LNCaP clone FGC (cell line): ENCODE measurements around the gene PTCSC3.

Experiments
- DNase-seq: peaks from one replicate; pipeline ENCODE4 v3.0.0-alpha.2; 2011; ENCODE audit warnings: low read depth
- H3K4me3 ChIP-seq: 2 replicates; pipeline ENCODE4 v1.5.1; 2011; ENCODE audit warnings: mild to moderate bottlenecking, low read depth, low read length, control low read depth
- TF ChIP-seq, protein P1 (sequence below): IDR thresholded peaks from 2 replicates; pipeline ENCODE4 v1.5.1; 2012; ENCODE audit warnings: mild to moderate bottlenecking; ENCODE audit not compliant: control insufficient read depth, insufficient read depth; ENCODE audit errors: extremely low read depth

The PTCSC3 gene

DNA sequence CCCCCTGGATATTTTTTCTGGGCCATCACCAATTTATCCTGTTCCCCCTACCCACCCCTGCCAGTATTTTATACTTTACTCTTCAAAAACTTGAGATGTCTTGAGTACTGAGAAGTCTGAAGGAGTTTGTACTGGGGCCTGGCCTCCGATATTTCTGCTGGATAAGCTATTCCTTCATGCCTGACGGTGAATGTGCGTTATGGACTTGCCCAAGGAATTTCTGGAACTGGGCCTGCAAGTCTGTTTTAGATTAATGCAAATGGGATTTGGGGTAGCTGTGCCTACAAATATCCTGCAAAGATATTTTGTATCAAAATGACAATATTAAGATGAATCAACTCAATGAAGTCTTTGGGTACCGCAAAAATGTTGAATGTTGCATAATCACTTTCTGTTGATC, at the start of gene PTCSC3:
TSS of gene PTCSC3 (minus strand) at position 199 of the 400 bp plus-strand sequence.
- H3K4me3 ChIP-seq = no peak within 1 kb of the TSS
- no peak for DNase-seq
- TF ChIP-seq, protein P1, sequence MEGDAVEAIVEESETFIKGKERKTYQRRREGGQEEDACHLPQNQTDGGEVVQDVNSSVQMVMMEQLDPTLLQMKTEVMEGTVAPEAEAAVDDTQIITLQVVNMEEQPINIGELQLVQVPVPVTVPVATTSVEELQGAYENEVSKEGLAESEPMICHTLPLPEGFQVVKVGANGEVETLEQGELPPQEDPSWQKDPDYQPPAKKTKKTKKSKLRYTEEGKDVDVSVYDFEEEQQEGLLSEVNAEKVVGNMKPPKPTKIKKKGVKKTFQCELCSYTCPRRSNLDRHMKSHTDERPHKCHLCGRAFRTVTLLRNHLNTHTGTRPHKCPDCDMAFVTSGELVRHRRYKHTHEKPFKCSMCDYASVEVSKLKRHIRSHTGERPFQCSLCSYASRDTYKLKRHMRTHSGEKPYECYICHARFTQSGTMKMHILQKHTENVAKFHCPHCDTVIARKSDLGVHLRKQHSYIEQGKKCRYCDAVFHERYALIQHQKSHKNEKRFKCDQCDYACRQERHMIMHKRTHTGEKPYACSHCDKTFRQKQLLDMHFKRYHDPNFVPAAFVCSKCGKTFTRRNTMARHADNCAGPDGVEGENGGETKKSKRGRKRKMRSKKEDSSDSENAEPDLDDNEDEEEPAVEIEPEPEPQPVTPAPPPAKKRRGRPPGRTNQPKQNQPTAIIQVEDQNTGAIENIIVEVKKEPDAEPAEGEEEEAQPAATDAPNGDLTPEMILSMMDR = no peak

DNA sequence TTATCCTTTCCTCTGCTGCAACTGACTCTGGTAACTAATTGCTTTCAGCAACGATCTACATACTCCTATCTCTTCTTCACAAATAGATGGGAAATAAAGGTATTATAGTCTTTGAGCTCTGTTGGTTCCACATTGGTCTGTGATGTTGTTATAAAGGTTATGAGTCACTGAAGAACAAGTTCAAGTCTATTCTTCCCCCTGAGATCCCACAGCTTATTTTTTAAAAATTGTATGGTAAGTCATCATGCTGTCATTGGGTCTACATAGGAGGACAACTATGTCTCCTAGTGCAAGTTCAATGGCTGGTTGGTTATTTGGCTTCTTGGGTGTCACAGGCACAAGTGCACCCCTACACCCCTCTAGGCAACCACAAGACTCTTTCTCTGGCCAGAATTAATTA, 49.6 kb upstream of the PTCSC3 start:
- H3K4me3 ChIP-seq = no peak overlapping the region
- DNase-seq = no peak
- TF ChIP-seq, protein P1 = no peak

DNA sequence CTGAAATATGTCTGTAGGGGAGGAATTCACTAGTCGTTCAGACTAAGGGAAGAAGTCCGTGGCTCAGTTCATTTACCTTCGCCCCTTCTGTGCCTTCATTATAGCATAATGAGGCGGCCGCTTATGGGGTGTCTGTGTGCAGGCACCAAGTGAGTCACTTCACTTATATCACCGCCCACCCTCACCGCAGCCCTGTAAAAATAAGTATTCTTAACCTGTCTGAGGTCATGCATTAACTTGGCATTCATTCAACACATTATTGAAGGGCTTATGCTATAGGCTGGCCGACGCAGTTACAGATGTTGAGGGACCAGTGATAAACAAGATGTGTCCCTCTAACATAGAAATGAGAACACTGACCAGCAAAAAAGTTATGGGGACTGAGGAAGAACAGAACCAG, 47.7 kb upstream of the PTCSC3 start:
- TF ChIP-seq, protein P1 = no peak
- no peak overlapping the region for H3K4me3 ChIP-seq
- DNase-seq = no peak

DNA sequence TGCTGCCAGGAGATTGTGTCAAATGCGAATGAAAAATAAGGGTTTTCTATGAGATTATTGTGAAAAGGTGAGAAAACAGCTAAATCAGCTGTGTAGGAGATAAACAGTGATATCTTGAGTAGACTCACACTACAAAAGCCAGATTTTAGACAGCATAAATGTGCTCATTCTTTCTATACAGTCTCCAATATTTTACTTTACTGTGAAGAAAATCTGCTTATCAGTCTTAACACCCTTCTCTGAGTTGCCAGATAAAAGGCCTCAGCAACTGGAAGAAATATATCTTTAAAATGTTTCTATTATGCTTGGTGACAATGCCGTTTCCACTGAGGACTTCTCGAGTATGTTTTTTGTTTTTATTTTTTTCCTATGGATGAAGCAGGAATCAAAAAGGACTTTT, 47.0 kb upstream of the PTCSC3 start:
- DNase-seq = no peak
- TF ChIP-seq, protein P1 = no peak
- H3K4me3 ChIP-seq = no peak overlapping the region

DNA sequence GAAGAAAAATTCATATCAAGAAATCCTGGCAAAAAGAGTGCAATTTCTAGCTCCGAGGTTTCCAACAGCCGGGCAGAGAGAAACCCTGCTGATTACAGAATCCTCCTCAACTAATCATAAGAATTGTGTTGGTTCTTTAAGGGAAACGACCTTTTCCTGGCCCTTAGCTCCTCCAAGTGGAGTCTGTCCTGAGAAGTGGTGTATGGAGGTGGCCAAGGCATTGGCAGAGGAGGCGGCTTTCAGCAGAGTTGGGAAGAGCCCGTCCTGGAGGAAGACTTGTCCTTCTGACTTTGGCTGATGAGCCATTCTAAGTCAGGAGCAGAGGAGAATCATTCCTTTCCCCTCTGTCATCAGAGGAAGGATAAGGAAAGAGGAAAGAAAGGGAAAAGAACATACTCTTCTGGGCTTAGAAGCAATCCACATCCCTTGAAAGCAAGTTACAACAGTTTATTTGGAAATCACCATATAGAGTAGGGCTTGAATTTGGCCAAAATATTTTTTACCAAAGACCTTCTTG, 46.5 kb upstream of the PTCSC3 start:
- TF ChIP-seq, protein P1 = no peak
- no peak for DNase-seq
- no peak overlapping the region for H3K4me3 ChIP-seq

DNA sequence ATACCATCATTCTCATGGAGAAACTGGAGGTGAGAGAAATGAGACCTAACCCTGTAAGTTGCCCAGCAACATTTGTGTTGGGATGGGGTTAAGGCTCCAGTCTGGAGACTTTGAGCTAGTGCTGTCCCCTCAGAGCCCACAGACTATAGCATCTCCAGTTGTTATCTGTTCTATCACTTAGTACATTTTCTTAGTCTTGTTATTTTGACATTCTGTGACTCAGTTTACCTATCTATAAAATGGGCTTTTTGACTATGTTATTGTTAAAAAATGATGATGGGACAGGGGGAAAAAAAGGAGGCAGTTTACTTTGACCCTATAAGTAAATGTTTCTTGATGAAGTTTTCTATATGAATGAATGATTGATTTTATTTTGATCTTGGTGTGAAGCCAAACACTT, 45.8 kb upstream of the PTCSC3 start:
- DNase-seq = no peak
- H3K4me3 ChIP-seq = no peak overlapping the region
- TF ChIP-seq, protein P1 = no peak

DNA sequence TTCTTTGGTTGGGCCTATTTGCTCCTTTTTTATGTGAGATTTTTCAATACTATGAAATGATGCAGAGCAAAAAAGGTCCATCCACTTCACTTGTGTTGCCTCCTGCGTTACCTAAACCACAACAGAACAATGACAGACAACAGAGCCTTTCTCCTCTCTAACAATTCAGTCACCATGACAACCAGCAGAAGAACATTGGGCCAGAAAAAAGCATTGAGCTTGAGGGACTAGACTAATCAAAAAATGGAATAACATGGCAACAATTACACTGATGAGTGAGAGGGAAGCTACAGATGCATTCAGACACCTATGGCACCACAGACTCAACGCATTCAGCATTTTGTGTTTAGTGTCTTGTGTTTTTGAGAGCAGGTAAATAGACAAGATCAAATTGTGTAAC, 44.6 kb upstream of the PTCSC3 start:
- no peak overlapping the region for H3K4me3 ChIP-seq
- no peak for DNase-seq
- TF ChIP-seq, protein P1 = no peak
